Mesothelial cell of epicardium (in vitro differentiated cells): ENCODE measurements around the gene PAF1. TPM values are rescaled to one million over a fixed set of nuclear protein-coding genes. Genes with fewer than 3 reads are reported as not detected.

Source experiments
- DNase-seq, 2 experiments: peaks; one replicate each; pipeline ENCODE4 v3.0.0; 2021; ENCODE audit warnings: low spot score in 2 of 2; ENCODE audit not compliant: unreplicated experiment in 2 of 2
- H3K27ac Mint-ChIP-seq: 2 replicates; pipeline ENCODE4 v1.8.0; 2021; ENCODE audit warnings: mixed read lengths
- H3K27me3 Mint-ChIP-seq: 2 replicates; pipeline ENCODE4 v1.8.0; 2021; ENCODE audit warnings: low read depth, mixed read lengths
- H3K36me3 Mint-ChIP-seq: 2 replicates; pipeline ENCODE4 v1.8.0; 2021; ENCODE audit warnings: mixed read lengths
- H3K4me1 Mint-ChIP-seq: 2 replicates; pipeline ENCODE4 v1.8.0; 2021; ENCODE audit warnings: mixed read lengths
- H3K4me3 Mint-ChIP-seq: 2 replicates; pipeline ENCODE4 v1.8.0; 2021; ENCODE audit warnings: mild to moderate bottlenecking, moderate library complexity, mixed read lengths
- H3K9me3 Mint-ChIP-seq: 2 replicates; pipeline ENCODE4 v1.8.0; 2021; ENCODE audit warnings: mixed read lengths
- total RNA-seq: library from RNA; stranded (reverse); gene quantifications from 3 replicates; pipeline ENCODE4 v1.2.1, GENCODE V29; 2021
- TF ChIP-seq, protein P1 (sequence below): fragments of 200-600 bp; sonication (generic); IDR thresholded peaks from one replicate; pipeline ENCODE4 v1.5.0; 2021; ENCODE audit warnings: antibody characterized with exemption; ENCODE audit not compliant: unreplicated experiment

Gene PAF1
- total RNA-seq, 1 donor from 2014 or later: 41.4 TPM

DNA sequence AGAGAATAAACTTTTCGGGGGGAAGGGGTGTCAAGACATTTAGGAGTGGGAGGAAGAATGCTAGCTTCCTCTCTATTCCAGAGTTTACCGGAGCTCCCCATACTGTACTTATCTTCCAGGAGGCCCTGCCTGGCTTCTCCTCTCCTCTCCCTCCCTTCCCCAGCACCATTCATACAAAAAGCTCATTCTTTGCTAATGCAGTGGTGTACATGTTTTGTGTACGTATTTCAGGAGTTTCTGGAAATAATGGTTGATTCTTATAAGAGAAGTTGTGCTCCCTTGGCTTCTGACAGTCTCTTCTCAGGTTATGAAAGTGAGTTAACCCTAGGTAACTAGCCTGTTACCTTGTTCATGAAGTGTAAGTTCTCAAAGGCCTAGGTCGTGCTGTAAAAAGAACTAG, 41.6 kb downstream of the PAF1 start:
- H3K27ac Mint-ChIP-seq: no peak overlapping the region
- H3K9me3 Mint-ChIP-seq: no peaks in the 10 kb centered on the region

DNA sequence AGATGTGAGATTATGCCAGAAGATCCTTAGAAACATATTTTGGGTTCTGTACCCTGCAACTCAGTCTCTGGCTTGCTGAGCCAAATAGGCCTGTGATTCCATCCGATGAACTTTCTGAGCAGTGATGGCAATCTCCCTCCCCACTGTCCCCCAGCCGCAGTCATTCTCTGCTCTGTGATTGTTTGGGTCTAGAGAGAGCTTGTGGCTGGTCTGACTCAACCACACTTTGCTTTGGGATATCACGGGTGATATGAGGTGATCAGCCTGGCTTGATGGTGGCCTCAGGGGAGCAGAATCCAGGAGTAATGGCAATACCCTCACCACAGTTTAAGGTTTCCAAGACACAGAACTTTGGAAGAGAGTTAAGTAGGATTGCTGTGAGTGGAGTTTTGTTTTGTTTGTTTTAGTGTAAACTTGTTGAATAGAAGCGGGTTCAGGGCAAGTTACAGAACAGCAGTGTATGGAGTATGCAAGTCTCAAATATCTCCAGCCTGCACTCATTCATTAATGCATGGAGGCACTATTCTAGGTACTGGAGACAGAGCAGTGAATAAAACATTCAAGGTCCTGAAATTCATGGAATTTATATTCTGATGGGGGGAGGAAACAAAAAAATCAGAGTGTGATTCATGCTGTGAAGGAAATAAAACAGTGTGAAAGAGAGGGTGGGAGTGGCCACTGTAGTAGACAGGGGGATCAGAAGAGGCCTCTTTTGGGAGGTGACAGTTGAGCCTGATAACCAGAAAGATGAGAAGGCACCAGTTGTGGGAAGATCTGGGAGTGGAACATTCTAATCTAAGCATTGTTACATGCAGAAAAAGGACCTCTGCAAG, 43.4 kb downstream of the PAF1 start:
- TF ChIP-seq, protein P1, sequence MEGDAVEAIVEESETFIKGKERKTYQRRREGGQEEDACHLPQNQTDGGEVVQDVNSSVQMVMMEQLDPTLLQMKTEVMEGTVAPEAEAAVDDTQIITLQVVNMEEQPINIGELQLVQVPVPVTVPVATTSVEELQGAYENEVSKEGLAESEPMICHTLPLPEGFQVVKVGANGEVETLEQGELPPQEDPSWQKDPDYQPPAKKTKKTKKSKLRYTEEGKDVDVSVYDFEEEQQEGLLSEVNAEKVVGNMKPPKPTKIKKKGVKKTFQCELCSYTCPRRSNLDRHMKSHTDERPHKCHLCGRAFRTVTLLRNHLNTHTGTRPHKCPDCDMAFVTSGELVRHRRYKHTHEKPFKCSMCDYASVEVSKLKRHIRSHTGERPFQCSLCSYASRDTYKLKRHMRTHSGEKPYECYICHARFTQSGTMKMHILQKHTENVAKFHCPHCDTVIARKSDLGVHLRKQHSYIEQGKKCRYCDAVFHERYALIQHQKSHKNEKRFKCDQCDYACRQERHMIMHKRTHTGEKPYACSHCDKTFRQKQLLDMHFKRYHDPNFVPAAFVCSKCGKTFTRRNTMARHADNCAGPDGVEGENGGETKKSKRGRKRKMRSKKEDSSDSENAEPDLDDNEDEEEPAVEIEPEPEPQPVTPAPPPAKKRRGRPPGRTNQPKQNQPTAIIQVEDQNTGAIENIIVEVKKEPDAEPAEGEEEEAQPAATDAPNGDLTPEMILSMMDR: no peak
- DNase-seq: no peak
- peaks cover 18% of the 10 kb centered on the region for H3K36me3 Mint-ChIP-seq
- H3K27ac Mint-ChIP-seq: no peak overlapping the region
- no peak overlapping the region for H3K4me3 Mint-ChIP-seq
- H3K4me1 Mint-ChIP-seq: peaks cover 42% of the 10 kb centered on the region
- H3K9me3 Mint-ChIP-seq: no peaks in the 10 kb centered on the region
- H3K27me3 Mint-ChIP-seq: no peaks in the 10 kb centered on the region

More for the DNA sequence above, 41.6 kb downstream of the PAF1 start:
- no peak for DNase-seq
- Mint-ChIP-seq H3K4me1 (peaks cover 27% of the 10 kb centered on the region), H3K36me3 (peaks cover 22% of the 10 kb centered on the region), H3K27me3 (no peaks in the 10 kb centered on the region), H3K4me3 (no peak overlapping the region)
- TF ChIP-seq, protein P1: no peak

DNA sequence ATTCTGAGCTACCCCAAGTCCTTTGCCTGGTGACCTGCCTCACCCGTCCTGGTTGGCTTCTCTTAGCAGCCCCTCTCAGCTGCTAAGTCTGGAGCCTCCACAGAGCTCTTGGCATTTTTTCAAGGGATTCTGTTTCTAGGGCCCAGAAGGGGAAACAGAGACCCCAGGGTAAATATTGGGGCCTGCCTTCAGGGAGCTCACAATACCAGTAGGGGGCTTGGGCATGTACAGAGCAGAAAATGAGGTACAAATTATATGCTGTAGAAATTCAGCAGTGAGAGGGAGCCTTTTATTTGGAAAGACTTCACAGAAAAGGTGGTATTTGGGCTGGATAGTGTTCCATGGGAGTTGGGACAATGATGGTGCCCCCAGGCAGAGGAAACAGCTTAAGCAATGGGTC, 45.0 kb downstream of the PAF1 start:
- Mint-ChIP-seq H3K4me1 (peaks cover 46% of the 10 kb centered on the region), H3K36me3 (peaks cover 12% of the 10 kb centered on the region), H3K27me3 (no peaks in the 10 kb centered on the region), H3K9me3 (no peaks in the 10 kb centered on the region), H3K27ac (peak overlapping the region; percentile 25), H3K4me3 (no peak overlapping the region)
- DNase-seq: no peak
- TF ChIP-seq, protein P1: no peak

DNA sequence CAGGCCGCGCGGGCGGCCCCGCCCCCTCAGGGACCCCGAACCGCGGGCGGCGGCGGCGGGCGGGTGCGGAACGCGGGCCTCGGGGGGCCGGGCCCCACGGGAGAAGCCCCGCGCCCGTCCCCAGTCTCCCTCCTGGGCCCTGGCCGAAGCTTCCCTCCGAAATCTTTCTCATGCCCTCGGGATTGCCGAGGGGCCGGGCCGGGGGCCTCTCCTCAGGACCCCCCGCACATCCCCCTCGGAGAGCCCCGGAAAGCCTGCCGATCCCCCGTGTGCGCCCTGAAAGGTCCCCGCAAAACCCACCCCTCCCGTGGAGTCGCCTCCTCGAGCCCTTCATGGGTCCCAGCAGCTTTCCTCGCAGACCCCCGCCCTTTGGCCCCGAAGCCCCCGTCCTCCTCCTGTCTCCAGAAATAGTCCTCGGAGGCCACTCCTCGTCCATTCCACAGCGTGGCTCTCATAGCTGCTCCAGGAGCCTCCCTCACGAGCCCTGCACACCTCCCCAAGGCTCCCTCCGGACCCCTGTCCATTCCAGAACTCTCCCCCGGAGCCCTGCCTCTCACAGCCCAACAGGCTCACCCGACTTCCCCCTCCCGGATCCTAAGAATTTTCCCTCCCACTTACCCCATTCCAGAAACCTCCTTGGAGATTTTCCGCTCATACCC, 48.1 kb downstream of the PAF1 start:
- no peaks in the 10 kb centered on the region for H3K27me3 Mint-ChIP-seq
- H3K4me3 Mint-ChIP-seq: peak overlapping the region; percentile 86
- peak overlapping the region; percentile 92 for H3K27ac Mint-ChIP-seq
- TF ChIP-seq, protein P1: no peak
- no peaks in the 10 kb centered on the region for H3K9me3 Mint-ChIP-seq
- peaks cover 47% of the 10 kb centered on the region for H3K4me1 Mint-ChIP-seq
- peaks cover 3% of the 10 kb centered on the region for H3K36me3 Mint-ChIP-seq
- peak; percentile 37 to 44 for DNase-seq

DNA sequence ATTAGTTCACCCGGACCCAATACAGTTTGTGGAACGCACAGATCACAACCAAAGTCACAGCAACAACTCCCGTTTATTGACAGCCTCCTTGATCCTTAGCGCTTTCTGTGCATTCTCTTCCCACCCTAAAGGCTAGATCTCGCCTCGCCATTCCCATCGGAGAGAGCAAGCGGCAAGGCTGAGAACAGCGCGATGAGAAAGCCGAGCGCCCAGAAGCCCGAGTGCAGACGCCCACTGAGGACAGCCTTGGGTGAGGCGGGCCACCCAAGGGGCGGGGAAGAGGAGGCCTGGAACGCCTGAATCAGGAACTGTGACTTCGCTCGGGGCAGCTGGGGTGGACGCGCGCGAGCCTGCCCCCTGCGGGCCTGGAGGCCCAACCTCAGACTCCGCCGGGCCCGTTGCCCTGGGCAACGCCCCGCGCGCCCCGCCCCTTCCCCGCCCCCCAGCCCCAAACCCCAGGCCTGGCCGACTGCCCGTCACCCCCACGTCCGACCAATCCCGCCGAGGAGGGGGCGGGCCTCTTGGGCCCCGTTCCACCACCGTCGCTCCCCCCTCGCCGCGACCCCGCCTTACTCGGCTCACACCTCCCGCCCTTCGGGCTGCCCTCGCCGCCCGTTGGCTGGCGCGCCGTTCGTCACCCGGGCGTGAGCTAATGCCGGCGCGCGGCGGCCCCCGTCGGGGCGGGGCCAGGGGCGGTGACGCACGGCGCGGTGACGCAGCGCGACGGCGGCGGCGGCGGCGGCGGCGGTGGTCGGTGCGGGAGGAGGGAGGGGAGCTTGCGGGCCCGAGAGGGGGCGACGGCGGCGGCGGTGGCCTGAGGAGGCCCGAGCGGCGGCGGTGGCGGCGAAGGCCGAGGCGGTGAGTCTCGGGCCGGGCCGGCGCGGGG, 48.9 kb downstream of the PAF1 start, which contains the start of gene SAMD4B:
TSS of gene SAMD4B (plus strand) at position 703 of the 886 bp plus-strand sequence. CDS start 14,473 bp downstream, outside the sequence.
- peaks cover 3% of the 10 kb centered on the region for H3K36me3 Mint-ChIP-seq
- H3K4me3 Mint-ChIP-seq: peak within 1 kb of the TSS; percentile 87
- no peaks in the 10 kb centered on the region for H3K27me3 Mint-ChIP-seq
- TF ChIP-seq, protein P1: peak; percentile 80
- peak within 1 kb of the TSS; percentile 93 for H3K27ac Mint-ChIP-seq
- DNase-seq: peak; percentile 99 to 100
- no peaks in the 10 kb centered on the region for H3K9me3 Mint-ChIP-seq
- H3K4me1 Mint-ChIP-seq: peaks cover 39% of the 10 kb centered on the region
